ENCODE measurements around the gene EVA1C. TPM values are rescaled to one million over a fixed set of nuclear protein-coding genes. Genes with fewer than 3 reads are reported as not detected.

The EVA1C gene
- total RNA-seq, 1 experiment from 2014 or later = 0.98 TPM

- Histone ChIP-seq H4K8ac (replicated peaks; ENCODE audit: insufficient read length, low read depth, low read length) (no peak overlapping the region), H2BK20ac (ENCODE audit: low read depth, low read length, poor library complexity, severe bottlenecking) (no peak overlapping the region), H3K4me1 (ENCODE audit: insufficient read depth, low read length) (peaks cover 18% of the 10 kb centered on the region), H4K91ac (ENCODE audit: insufficient read length, low read depth, low read length) (no peak overlapping the region), H3T11ph (ENCODE audit: low read length) (no peak overlapping the region), H3K79me1 (ENCODE audit: insufficient read depth, low read depth, low read length, poor library complexity, severe bottlenecking) (no peaks in the 10 kb centered on the region), H2BK15ac (ENCODE audit: low read depth, low read length) (no peak overlapping the region), H3K18ac (ENCODE audit: insufficient read length, low read depth, low read length) (no peak overlapping the region), H3K9me3 (ENCODE audit: control insufficient read depth, low read depth, low read length) (no peaks in the 10 kb centered on the region), H3K23ac (ENCODE audit: insufficient read length, low read depth, low read length) (peak overlapping the region; percentile 65), H3K56ac (ENCODE audit: insufficient read length, low read depth, low read length) (no peak overlapping the region), H2AFZ (ENCODE audit: low read length) (no peak overlapping the region), H2BK120ac (ENCODE audit: low read depth, low read length, poor library complexity, severe bottlenecking) (no peak overlapping the region), H2BK5ac (ENCODE audit: insufficient read length, low read length) (no peak overlapping the region), H4K5ac (ENCODE audit: insufficient read length, low read depth, low read length) (no peak overlapping the region), H3K23me2 (ENCODE audit: insufficient read length, low read depth, low read length, poor library complexity, severe bottlenecking) (no peaks in the 10 kb centered on the region), H3K4ac (ENCODE audit: low read depth, low read length) (no peak overlapping the region), H4K20me1 (ENCODE audit: control insufficient read depth, insufficient read depth, insufficient read length) (no peaks in the 10 kb centered on the region), H3K27ac (ENCODE audit: insufficient read length, low read depth, low read length) (no peak overlapping the region), H3K27me3 (ENCODE audit: insufficient read depth, low read length) (no peaks in the 10 kb centered on the region), H2BK12ac (ENCODE audit: insufficient read length, low read depth, low read length) (no peak overlapping the region), H3K4me2 (ENCODE audit: insufficient read depth, insufficient read length, low read length) (no peak overlapping the region), H3K9ac (ENCODE audit: extremely low read depth, insufficient read length, low read length) (no peak overlapping the region), H2AK5ac (ENCODE audit: insufficient read length, low read length) (no peak overlapping the region), H3K79me2 (ENCODE audit: insufficient read depth, low read length) (no peaks in the 10 kb centered on the region), H3K14ac (ENCODE audit: insufficient read depth, low read length) (no peak overlapping the region)
- Mint-ChIP-seq H3K27ac (0 out of 7 replicates have a peak overlapping the region, but pooled peaks of 1 of the 3 experiments have one; percentile 7), H3K27me3 (ENCODE audit: low read depth) (no peaks in the 10 kb centered on the region), H3K4me3 (no peak overlapping the region), H3K36me3 (ENCODE audit: insufficient read depth in 1 of 3, low read depth in 3 of 3) (peaks cover 0 to 3% (median 0%) of the 10 kb centered on the region in 3 experiments; a peak in 2 of 7 replicates), H3K4me1 (peaks cover 35 to 44% of the 10 kb centered on the region in 2 experiments), H3K9me3 (no peaks in the 10 kb centered on the region)
- no peak for DNase-seq
- TF ChIP-seq CTCF (conservative IDR thresholded peaks at IDR 0.05) = no peak
- no CpG with 5 or more reads among the region's 6 CpGs for WGBS (ENCODE audit: extremely low coverage, insufficient read length, low lambda C conversion rate)
Observed at GRCh38 chr21:32496568-32496967, 84.1 kb downstream of the EVA1C start.
